T follicular helper cell (primary cell): ENCODE measurements around the gene LGALS13.
"Not testable (repeated sequence)": the region's sequence is repeated elsewhere in the genome, so short reads cannot be mapped to it uniquely, and the experiment has no call there.

Experiments used
- DNase-seq: peaks from one replicate; pipeline ENCODE4 v3.0.0-alpha.2; 2020; ENCODE audit warnings: low read depth

The LGALS13 gene

DNA sequence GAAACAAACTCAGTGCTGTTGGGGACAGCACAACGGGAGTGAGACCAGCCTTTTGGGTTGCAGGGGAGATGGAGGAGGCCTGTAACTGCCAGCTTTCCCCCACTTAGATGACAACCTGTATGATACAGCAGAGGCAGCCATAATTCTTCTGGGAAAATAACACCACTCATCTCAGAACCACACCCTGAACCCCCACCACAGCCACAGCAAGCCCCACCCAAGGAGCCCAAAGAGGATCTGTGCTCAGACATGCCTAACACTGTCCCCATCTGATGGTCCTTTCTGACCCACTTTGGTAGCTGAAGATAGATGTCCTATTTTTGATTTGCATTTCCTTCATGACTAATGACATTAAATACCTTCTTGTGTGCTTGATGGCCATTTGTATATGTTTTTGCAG lies 15.4 kb downstream of the LGALS13 start:
- no peak for DNase-seq

- DNase-seq, result no peak
Measured at GRCh38 chr19:39623946-39624345, 21.6 kb downstream of the LGALS13 start.

GRCh38 chr19:39627631-39628030 lies 25.3 kb downstream of the LGALS13 start:
- DNase-seq, result not testable (repeated sequence)

- no peak for DNase-seq
Measured at GRCh38 chr19:39631178-39631577, 28.9 kb downstream of the LGALS13 start.

GRCh38 chr19:39631626-39632025 lies 29.3 kb downstream of the LGALS13 start:
- DNase-seq, result no peak

DNA sequence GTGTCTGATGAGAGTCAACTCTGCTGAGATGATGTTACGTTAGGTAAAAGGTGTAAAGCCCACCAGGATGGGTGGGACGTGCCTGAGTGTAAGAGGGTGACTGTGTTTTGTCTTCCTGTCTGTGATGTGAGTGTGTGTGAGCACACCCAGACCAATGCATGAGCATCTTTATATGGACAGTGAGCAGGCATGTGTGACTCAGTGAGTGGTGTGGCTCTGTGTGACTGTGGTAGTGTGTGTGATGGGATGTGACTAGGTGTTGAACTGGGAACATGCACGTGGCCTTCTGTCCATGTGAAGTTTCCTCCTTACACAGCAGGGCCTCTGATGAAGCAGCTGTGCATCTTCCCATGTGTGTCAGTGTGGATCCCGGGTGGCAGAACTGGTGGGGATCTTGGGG lies 35.6 kb downstream of the LGALS13 start:
- no peak for DNase-seq

- DNase-seq, result no peak
Measured at GRCh38 chr19:39641773-39642172, 39.4 kb downstream of the LGALS13 start.

GRCh38 chr19:39643591-39643990 lies 41.3 kb downstream of the LGALS13 start:
- no peak for DNase-seq

DNA sequence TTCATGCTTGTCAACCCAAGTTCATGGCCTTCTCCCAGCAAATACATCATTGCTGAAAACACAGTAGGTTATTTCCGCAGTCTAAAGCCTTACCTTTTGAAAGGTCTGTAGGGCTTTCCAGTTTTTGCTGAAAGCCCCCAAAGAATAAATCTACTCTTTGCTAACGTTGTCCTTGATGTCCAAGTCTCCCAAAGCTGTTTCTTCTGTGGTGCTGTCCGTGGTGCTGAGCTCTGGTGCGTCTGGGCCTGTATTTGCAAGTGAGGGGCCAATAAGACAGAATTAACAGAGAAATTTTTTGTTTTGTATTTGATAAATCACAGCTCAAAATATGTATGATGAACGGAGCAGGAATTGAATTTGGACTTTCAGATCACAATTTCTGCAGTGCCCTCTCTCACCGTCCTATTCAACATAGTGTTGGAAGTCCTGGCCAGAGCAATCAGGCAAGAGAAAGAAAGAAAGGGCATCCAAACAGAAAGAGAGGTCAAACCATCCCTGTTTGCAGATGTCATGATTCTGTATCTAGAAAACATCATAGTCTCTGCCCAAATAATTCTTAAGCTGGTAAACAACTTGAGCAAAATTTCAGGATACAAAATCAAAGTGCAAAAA lies 43.6 kb downstream of the LGALS13 start:
- no peak for DNase-seq

GRCh38 chr19:39647918-39648317 lies 45.6 kb downstream of the LGALS13 start:
- DNase-seq, result no peak

- DNase-seq, result no peak
Measured at GRCh38 chr19:39655613-39656012, 53.3 kb downstream of the LGALS13 start, which contains the start of gene LGALS16. LGALS16 (plus strand) TSS chr19:39655913; CDS start chr19:39655962, 49 bp downstream.
